Right hindlimb (tissue), 1 donor: ENCODE data around the gene WDSUB1.

Experiments used
- DNase-seq: peaks from one replicate; pipeline ENCODE4 v3.0.0-alpha.2; 2018

WDSUB1 gene

DNA sequence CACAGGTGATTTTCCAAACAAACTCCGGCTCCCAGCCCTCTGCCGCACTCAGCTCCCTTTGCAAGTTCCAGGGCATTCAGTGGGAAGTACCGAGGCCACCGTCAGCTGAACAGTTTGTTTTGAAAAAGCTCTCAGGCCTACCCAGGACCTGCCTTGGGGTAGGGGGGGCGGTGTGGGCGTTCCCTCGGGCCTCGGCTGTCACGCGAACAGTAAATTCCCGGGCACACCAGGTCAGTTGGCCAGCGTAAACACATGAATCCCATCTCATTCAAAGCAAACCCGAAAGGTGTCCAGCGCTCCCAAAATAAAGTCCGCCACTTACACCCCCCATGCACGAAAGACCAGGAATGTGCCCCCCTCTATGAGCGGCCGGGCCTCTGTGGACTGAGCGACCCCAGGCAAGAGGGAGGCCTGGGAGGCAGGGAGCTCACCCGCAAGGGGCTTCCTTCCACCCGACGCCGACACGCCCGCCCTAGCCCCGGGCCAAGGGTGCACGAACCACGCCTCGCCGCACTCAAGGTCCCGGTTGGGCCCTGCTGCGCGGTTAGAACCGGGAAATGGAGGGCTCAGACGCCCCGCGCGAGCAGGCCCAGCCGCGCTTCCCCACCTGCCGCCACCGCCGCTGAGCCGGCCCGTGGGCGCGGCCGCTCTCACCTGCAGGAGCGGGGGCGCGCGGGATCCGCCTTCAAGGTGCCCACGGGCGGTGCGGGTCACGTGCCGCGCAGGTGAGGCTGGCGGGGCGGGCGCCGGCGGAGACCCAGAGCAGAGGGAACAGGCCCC, at the start of gene WDSUB1:
WDSUB1 (minus strand) TSS at position 775 of the 780 bp plus-strand sequence. CDS start 3,634 bp downstream, outside the sequence.
- peak; percentile 70 for DNase-seq

DNA sequence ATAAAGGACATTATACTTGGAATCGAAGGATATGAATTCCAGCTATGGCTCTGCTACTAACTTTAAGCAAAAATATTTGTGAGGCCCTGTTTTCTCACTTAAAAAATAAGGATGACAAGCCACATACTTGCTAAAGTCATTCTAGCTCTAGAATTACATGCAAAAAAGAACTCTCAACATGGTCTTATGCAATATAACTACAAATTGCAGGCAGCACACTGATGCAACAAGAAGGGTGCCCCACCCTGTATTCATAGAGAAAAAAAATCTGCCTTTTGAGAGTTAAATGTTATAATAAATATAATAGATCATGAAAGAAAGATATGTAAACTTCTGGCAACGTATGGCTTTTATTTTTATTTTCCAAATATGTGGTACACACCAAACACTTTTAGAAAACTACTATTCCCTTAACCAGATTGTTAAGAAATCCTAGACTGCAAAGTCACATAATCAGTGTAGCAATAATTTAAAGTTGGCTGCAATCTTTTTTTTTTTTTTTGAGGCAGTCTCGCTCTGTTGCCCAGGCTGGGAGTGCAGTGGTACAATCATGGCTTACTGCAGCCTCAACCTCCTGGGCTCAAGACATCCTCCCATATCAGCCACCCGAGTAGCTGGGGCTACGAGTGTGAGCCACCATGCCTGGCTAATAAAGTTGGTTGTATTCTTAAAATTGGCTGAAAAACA, 40.2 kb upstream of the WDSUB1 start:
- DNase-seq, result no peak

DNA sequence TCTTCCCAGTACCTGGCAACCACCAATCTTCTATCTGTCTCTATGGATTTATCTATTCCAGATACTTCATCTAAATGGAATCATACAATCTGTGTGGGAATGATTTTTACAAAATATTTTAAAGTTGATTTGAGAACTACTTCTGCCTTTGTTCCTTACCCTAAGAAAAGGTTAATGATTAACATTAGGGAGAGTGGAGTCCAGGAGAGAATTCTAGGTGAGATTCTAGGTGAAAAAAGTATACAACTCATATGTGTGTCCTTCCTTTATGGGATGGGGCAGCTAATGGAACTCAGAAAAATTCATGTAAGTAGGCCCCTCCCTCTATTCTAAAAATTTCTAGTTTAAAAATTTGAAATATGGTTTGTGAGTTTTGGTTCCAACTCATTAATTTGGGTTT, 35.9 kb upstream of the WDSUB1 start:
- no peak for DNase-seq

- DNase-seq, result no peak
Measured at GRCh38 chr2:159317392-159318088, 31.0 kb upstream of the WDSUB1 start.

DNA sequence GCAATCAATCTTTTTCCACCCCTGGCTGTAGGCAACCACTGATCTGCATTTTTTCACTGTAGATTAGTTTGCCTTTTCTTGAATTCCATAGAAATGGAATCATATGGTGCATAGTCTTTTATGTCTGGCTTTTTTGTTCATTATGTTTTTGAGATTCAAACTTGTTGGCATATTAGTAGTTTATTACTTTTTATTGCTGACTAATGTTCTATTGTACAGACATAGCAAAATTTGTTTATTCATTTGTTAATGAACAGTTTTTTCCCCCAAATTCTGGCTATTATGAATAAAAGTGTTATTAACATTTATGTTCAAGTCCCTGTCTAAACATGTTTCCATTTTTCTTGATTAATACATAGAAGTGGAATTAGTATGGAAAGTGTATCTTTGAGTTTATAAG, 21.4 kb upstream of the WDSUB1 start:
- no peak for DNase-seq

- no peak for DNase-seq
Measured at GRCh38 chr2:159300586-159300985, 14.1 kb upstream of the WDSUB1 start.

GRCh38 chr2:159298967-159299366, 12.5 kb upstream of the WDSUB1 start:
- DNase-seq, result no peak

DNA sequence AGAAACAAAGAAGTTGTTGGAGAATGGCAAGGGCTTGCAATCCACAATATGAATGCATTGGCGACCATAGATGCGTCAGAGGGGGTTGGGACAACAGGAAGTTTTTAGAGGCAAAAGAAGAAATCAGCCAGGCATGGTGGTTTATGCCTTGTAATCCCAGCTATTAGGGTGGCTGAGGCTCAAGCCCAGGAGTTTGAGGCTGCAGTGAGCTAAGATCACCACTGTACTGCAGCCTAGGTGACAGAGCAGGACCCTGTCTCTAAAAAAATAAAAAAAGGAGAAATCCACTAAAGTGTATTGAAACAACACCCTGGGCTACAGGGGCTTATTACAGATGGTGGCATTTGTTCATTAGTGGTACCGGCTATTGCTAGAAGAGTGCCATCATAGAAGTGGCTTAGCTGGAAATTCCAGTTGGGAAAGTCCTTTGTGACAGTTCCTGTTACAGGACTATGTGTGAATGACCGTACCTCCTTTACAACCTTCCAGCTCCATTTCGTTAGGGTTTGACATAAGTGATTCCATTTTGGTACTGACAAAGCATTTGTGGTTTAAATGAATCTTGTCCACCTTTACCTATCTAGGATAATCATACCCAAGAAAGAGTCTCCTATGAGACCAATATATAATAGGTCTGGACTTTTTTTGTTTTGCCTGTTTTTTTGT, 10.7 kb upstream of the WDSUB1 start:
- DNase-seq, result no peak

GRCh38 chr2:159292157-159292556, 5.7 kb upstream of the WDSUB1 start:
- DNase-seq, result no peak

GRCh38 chr2:159290289-159290907, 3.9 kb upstream of the WDSUB1 start:
- no peak for DNase-seq

- DNase-seq, result no peak
Measured at GRCh38 chr2:159287733-159288132, 1.2 kb upstream of the WDSUB1 start.

DNA sequence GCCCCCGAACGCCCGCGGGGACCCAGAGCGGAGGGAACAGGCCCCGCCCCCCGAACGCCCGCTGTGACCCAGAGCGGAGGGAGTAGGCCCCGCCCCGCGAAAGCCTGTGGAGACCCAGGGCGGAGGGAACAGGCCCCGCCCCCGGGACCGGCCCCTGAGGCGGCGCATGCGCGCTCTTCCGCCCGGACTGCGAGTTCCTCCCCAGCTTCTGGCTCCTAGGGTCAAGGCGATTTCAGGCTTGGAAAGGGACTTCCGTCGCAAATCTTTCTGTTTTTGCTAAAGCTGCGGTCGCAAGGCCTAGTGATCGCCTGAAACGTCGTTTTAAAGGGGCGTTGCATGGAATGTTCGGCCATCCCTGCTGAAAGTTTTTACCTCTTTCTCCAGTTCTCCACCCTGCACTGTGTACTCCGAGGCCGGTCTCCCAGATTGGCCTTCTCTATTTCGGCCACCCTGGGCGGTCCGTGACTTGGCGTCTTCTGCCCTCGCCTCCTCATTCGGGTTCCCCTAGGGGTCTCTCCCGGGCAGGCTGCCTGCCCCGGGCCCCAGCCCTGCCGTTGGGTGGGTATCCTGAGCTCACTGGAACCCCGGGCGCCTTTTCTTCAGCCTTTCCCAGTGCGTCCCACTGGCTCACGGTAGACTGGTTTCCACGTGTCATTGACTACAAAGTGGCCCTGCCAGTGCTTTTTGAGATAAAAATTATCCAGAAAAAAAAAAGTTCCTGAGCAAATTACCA, 372 bp upstream of the WDSUB1 start:
- peak; percentile 97 for DNase-seq

DNA sequence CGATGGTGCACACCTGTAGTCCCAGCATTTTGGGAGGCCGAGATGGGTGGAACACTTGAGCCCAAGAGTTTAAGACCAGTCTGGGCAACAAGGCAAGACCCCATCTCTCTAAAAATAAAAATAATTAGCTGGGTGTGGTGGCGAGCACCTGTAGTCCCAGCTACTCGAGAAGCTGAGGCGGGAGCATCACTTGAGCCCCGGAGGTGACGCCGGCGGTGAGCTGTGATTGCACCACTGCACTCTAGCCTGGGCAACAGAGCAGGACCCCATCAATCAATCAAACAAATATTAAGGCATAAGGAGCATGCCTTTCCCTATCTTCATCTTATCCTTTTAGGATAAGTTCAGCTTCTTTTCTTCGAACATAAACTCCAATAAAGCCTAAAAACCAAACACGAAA, 1.1 kb downstream of the WDSUB1 start:
- no peak for DNase-seq

GRCh38 chr2:159283529-159283928, 3.0 kb downstream of the WDSUB1 start:
- no peak for DNase-seq

- DNase-seq, result no peak
Measured at GRCh38 chr2:159281002-159281401, 5.5 kb downstream of the WDSUB1 start.

DNA sequence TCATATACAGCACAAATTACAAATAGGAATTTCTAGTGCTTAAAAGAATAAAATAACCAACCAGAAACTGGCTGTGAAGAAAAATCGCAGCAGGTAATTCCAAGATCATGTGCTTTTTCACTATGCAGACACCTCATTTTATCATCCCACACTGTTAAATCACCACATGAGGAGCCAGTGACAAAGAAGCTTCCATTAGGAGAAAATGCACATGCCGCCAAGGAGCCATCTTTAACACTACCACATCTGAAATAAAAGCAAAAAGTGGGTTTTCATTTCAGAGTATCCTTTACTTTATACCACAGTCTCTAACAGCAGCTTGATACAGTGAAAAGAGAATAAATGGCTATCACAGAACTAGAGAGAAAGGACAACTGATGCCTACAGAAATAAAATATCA, 6.8 kb downstream of the WDSUB1 start:
- no peak for DNase-seq

DNA sequence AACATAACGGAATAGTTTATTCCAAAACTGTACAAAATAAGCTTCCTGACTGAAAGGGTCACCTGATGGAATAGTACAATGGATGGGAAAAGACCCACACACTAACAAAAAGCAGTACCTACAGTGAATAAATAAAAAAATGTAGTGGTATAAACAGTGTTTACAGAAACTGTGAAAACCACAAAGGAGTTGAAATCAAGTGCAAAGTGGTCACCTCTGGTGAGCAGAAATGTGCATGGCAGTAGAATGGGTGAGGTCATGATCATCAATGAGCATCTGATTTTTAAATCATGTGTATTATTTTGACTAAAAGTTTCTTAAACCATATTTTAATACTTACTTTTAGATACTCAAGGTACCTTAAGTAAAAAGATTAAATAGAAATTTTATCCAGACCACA, 11.4 kb downstream of the WDSUB1 start:
- DNase-seq, result no peak

DNA sequence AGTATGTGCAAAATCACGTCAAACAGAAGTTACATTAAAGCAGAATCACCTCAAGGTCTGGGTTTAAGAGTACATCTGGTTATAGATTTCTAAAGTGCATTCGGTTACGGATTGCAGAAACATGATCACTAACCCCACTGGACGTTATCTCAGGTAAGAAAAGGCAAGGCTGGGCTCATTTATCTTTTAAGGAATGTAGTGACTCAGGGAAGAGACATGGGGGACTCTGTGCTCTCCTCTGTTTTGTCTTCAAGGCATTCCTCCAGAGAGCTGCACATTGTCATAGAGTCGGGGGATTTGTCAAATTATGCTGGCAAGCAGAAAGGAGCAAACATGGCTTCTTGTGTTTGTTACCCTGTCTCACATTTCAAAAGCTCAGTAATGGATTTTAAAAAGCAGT, 14.3 kb downstream of the WDSUB1 start:
- no peak for DNase-seq

DNA sequence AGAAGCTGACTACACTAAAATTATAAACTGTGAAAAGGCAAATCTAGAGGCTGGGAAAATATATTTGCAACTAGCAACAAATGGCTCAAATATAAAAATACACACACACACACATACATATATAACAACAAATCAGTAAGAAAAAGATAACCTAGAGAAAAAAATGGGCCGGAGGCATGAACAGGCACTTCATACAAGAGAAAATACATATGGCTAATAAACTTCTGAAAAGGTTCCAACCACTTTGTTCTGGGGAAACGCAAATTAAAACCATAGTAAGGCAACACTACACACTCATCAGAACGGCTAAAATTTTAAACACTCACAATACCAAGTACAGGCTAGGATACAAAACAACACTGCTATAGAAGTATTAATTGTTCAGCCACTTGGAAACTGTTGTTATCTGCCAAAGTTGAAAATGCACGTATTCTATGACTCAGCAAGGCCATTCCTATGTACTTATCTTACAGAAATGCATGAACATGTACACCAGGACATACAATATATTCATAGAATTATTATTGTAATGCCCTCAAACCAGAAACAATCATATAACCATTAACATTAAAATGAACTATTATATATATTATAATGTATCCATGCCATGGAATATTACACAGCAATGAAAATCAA, 15.6 kb downstream of the WDSUB1 start:
- DNase-seq, result no peak

GRCh38 chr2:159267921-159268320, 18.6 kb downstream of the WDSUB1 start:
- no peak for DNase-seq

DNA sequence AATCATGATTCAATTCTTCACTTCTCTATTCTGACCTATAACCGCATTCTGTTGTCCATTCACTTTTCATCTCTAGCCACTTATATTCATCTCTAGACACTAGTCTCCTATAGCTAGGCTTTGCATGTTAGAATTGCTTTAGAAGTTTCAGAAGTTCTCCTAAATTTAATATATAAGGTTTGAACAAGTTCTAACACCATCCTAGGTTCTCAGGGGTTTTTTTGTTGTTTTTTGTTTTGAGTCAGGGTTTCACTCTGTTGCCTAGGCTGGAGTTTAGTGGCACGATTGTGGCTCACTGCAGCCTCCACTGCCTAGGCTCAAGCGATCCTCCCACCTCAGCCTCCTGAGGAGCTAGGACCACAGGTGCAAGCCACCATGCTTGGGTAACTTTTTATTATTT, 19.9 kb downstream of the WDSUB1 start:
- no peak for DNase-seq

GRCh38 chr2:159265171-159265576, 21.3 kb downstream of the WDSUB1 start:
- DNase-seq, result no peak
